Sigmoid colon (tissue), 7 donors: Measurements from ENCODE around the gene ERGIC1. TPM values are rescaled to one million over a fixed set of nuclear protein-coding genes. Genes with fewer than 3 reads are reported as not detected.

Experiments used
- DNase-seq: peaks from one replicate; pipeline ENCODE4 v3.0.0-alpha.2; 2019
- H3K27ac ChIP-seq, 4 donors: fragments of 200-600 bp; sonication (generic); one replicate each; pipeline ENCODE4 v1.5.1; 2016 to 2019; ENCODE audit warnings: mild to moderate bottlenecking in 1 of 4
- H3K27me3 ChIP-seq, 3 donors: fragments of 200-600 bp; sonication (generic); one replicate each; pipeline ENCODE4 v1.5.1; 2019; ENCODE audit warnings: mild to moderate bottlenecking in 1 of 3
- H3K36me3 ChIP-seq, 4 donors: fragments of 200-600 bp; sonication (generic); one replicate each; pipeline ENCODE4 v1.5.1; 2016 to 2019
- H3K4me1 ChIP-seq, 4 donors: fragments of 200-600 bp; sonication (generic); one replicate each; pipeline ENCODE4 v1.5.1; 2017 to 2019
- H3K4me3 ChIP-seq, 4 donors: fragments of 200-600 bp; sonication (generic); one replicate each; pipeline ENCODE4 v1.5.1; 2017 to 2019; ENCODE audit warnings: mild to moderate bottlenecking in 2 of 4, moderate library complexity in 1 of 4
- H3K9me3 ChIP-seq, 4 donors: fragments of 200-600 bp in 3 of 4; sonication (generic) in 3 of 4; one replicate each; pipeline versions ENCODE4 v1.5.1 to v1.6.1; 2013 to 2019
- EP300 ChIP-seq, 4 donors: sonication (generic); formaldehyde crosslinking; IDR thresholded peaks; one replicate each; pipeline ENCODE4 v1.6.1; 2017; ENCODE audit warnings: antibody characterized with exemption in 4 of 4
- POLR2A ChIP-seq, 2 donors: fragments of 450-650 bp; IDR thresholded peaks; one replicate each; pipeline ENCODE4 v1.6.1; 2016; ENCODE audit warnings: antibody characterized with exemption in 2 of 2, mild to moderate bottlenecking in 2 of 2, moderate library complexity in 2 of 2
- POLR2AphosphoS5 ChIP-seq, 4 donors: sonication (generic); formaldehyde crosslinking; IDR thresholded peaks; one replicate each; pipeline ENCODE4 v1.6.1; 2017; ENCODE audit warnings: antibody characterized with exemption in 4 of 4
- WGBS, 2 donors: extraction: QIAGEN DNeasy Blood & Tissue Kit; methylation state at CpG; one replicate each; pipeline ENCODE4 v1.1.7; 2013; 5-methylcytosine and 5-hydroxymethylcytosine counted together
- intact Hi-C: fragments of 100-400 bp; cut with DNase I; formaldehyde crosslinking; loops from one replicate; pipeline ENCODE4 v1.15.1; 2023
- polyA plus RNA-seq, 3 donors: library from polyadenylated mRNA; stranded (reverse); fragments of 200-250 nt; gene quantifications; one replicate each; pipeline ENCODE4 v1.2.3, GENCODE V29; 2013
- total RNA-seq, 4 donors: library from RNA; depleted of rRNA; stranded (reverse); fragments of >200 nt; gene quantifications; one replicate each; pipeline ENCODE4 v1.1.0, GENCODE V29; 2016
- TF ChIP-seq, protein P1 (sequence below), 4 experiments: fragments of 450-650 bp in 3 of 4; fragments of 200-600 bp in 1 of 4; IDR thresholded peaks; one replicate each; pipeline ENCODE4 v1.5.1; 2016 to 2019; ENCODE audit warnings: antibody characterized with exemption in 4 of 4, mild to moderate bottlenecking in 3 of 4, moderate library complexity in 2 of 4
- donor health status: healthy with polysubstance abuse.
- donor health status: Bipolar disorder and iron deficiency.
- donor health status: healthy.

Gene ERGIC1
- total and polyA plus RNA-seq, 7 donors = 80.6 to 160 (median 117) TPM

DNA sequence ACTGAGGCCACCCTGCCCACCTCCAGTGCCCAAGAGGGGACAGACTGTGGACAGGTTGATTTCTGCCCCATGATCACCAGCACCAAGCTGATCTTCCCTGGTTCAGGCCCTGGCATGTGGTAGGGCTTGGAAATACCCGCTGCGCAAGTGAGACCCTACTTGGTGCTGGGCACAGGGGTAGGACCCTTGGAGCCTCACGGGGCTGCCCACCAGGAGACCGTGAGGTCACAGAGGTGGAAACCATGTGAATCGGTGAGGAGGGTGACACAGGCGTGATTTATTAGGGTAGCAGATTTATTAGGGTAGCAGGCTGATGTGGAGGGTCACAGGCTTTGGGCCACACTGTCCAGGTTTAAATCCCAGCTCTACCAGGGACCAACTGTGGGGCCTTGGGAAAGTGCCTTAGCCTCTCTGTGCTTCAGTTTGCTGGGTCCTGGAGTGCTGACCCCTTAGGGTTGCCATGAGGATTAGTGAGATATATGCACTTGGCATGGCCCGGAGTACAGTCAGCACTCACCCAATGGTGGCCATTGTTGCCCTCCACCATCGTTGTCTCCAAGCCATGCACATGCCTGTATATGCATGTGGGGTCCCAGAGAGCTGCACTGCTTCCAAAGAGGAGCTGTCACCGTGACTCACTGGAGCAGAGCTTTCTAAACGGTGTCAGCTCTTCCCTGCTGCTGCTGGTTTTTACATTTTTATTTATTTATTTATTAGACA lies 42.2 kb upstream of the ERGIC1 start:
- Histone ChIP-seq H3K27ac (peak overlapping the region in 1 of 4 donors; percentile 25), H3K4me1 (peaks cover 0 to 52% (median 39%) of the 10 kb centered on the region in 4 donors), H3K36me3 (no peaks in the 10 kb centered on the region), H3K27me3 (no peaks in the 10 kb centered on the region), H3K4me3 (no peak overlapping the region), H3K9me3 (no peaks in the 10 kb centered on the region)
- intact Hi-C loops = no loop called here
- no peak for DNase-seq
- TF ChIP-seq POLR2A (IDR thresholded peaks at IDR 0.05) = no peak
- WGBS, 2 donors = 93% methylated on average over 10 of the region's 10 CpGs

DNA sequence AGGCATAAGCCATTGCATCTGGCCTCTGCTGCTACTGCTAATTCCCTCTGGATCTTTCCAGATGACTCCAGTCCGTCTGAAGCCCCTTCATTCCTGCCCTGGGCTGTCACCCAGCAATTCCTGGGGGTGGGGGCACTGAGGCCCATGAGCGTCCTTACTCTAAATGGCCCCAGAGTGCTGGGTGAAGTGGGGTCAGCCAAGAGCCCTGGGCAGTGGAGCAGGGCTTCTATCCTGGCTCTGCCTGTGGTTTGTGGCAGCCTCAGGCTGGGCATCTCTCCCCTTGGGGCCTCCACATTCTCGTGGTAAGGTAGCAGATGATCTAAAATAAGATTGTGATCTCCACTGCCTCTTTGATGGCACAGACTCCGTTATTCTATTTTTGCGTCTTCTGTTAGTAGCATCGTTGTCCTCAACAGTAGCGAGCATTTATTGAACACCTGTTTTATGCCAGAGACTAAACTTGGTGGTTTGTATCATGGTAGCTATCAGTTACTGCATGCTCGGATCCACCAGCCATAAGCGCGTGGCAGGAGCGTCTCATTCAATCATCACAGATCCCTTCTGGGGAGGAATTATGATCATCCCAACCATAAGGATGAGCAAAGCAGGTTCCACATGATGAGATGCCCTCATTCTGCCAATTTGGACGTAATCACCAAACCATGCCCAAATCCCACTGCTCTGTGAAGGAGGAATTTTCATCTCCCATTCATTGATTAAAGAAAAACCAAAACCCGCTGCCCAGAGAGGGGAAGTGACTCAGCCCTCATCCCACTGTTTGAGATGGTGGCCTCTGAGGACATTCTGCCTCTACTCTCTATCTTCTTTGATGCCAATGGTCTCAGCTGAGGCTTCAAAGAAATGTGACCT lies 41.1 kb upstream of the ERGIC1 start:
- H3K9me3 ChIP-seq = no peaks in the 10 kb centered on the region
- TF ChIP-seq POLR2A (IDR thresholded peaks at IDR 0.05) = no peak
- TF ChIP-seq, protein P1, sequence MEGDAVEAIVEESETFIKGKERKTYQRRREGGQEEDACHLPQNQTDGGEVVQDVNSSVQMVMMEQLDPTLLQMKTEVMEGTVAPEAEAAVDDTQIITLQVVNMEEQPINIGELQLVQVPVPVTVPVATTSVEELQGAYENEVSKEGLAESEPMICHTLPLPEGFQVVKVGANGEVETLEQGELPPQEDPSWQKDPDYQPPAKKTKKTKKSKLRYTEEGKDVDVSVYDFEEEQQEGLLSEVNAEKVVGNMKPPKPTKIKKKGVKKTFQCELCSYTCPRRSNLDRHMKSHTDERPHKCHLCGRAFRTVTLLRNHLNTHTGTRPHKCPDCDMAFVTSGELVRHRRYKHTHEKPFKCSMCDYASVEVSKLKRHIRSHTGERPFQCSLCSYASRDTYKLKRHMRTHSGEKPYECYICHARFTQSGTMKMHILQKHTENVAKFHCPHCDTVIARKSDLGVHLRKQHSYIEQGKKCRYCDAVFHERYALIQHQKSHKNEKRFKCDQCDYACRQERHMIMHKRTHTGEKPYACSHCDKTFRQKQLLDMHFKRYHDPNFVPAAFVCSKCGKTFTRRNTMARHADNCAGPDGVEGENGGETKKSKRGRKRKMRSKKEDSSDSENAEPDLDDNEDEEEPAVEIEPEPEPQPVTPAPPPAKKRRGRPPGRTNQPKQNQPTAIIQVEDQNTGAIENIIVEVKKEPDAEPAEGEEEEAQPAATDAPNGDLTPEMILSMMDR (IDR thresholded peaks at IDR 0.05) = no peak
- WGBS, 2 donors = 71 to 91% methylated on average over 13 of the region's 13 CpGs
- no peaks in the 10 kb centered on the region for H3K36me3 ChIP-seq
- intact Hi-C loops = no loop called here
- no peak for DNase-seq
- peaks cover 0 to 52% (median 40%) of the 10 kb centered on the region in 4 donors for H3K4me1 ChIP-seq
- H3K4me3 ChIP-seq = no peak overlapping the region
- no peaks in the 10 kb centered on the region for H3K27me3 ChIP-seq
- peak overlapping the region; percentile 74 to 87 (median 81) for H3K27ac ChIP-seq

DNA sequence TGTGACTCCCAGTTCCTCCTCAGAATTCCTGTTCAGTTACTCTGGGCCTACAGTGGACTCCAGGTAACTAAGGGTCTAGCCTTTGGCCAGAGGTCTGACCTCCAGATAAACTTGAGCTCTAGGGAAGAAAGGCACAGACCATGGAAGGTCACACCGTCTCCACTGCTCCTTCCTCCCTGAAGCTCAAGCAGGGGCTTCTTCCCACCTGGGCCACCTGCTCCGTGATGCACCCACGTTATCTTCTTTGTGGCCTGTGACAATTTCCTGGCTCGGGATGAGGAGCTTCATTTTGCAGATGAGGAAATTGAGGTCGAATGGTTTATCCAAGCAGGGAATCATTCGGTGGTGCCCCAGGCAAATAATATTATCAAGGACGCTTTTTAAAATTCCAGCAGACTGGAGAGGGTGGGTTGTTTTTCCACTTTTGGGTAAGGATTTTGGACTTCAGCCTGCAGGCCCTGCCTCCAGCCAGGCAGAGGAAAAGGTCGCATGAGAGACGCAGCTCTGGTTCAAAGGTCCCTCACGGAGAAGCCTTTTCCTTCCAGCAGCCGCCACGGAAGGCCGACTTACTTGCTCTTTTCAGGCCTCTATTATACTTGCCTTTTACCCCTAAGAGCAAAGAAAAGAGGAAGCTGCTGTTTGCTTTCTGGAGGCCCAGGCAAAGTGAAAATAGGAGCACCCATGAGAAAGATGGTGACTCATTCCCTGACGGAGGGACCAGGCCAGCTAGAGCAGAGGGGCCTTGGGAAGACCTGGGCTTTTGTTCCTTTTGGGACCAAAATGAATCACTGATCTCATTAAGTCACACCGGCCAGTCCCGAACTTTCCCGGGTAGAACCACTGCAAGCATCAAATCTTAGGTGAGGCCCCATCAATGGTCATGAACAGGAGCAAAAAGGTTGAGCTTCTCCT lies 40.2 kb upstream of the ERGIC1 start:
- H3K27ac ChIP-seq = peak overlapping the region; percentile 74 to 87 (median 81)
- no peaks in the 10 kb centered on the region for H3K9me3 ChIP-seq
- WGBS, 2 donors = 81 to 88% methylated on average over 17 of the region's 17 CpGs
- H3K4me3 ChIP-seq = no peak overlapping the region
- intact Hi-C loops = no loop called here
- H3K36me3 ChIP-seq = no peaks in the 10 kb centered on the region
- peak; percentile 64 for DNase-seq
- TF ChIP-seq POLR2AphosphoS5 (IDR thresholded peaks at IDR 0.05) (no peak), POLR2A (IDR thresholded peaks at IDR 0.05) (no peak), EP300 (IDR thresholded peaks at IDR 0.05) (no peak)
- TF ChIP-seq, protein P1 (IDR thresholded peaks at IDR 0.05) = no peak
- H3K4me1 ChIP-seq = peaks cover 0 to 52% (median 35%) of the 10 kb centered on the region in 4 donors
- no peaks in the 10 kb centered on the region for H3K27me3 ChIP-seq

DNA sequence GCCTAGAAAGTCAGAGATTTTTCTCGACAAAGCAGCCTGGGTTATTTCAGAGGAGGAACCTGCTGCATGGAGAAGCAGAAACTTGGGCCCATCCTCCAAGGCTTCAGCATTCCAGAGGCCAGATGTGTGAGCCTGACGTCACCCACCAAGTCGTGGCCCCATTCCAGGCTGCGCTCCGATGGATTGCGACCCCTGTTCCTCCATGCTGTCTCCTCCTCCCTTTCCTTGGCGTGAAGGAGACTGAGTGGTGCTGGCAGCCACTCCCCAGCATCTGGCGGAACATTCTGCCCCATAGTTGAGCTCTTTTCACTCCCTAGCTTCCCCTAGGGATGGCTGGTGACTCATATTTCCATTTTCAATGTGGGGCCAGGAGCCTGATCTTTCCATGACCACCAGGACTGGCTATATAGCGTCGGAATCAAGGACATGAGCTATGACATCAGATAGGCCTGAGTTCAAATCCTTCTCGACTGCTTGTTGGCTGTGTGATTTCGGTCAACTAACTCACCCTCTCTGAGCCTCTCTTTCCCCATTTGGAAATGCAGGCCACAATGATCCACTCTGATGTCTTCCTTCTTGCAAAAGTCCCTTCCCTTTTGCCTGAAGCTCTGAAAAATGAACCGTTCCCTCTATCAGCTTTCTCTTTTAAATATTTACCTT lies 38.6 kb upstream of the ERGIC1 start:
- Histone ChIP-seq H3K27ac (peak overlapping the region; percentile 74 to 87 (median 81)), H3K4me3 (no peak overlapping the region), H3K4me1 (peaks cover 0 to 41% (median 23%) of the 10 kb centered on the region in 4 donors), H3K27me3 (no peaks in the 10 kb centered on the region), H3K36me3 (no peaks in the 10 kb centered on the region), H3K9me3 (no peaks in the 10 kb centered on the region)
- DNase-seq = peak; percentile 98
- 70 to 80% methylated on average over 13 of the region's 13 CpGs for WGBS, 2 donors
- TF ChIP-seq, protein P1 (IDR thresholded peaks at IDR 0.05) = no peak
- TF ChIP-seq POLR2A (IDR thresholded peaks at IDR 0.05) (no peak), POLR2AphosphoS5 (IDR thresholded peaks at IDR 0.05) (peak; percentile 82 to 96 (median 86)), EP300 (IDR thresholded peaks at IDR 0.05) (peak; percentile 29 to 97 (median 68))
- intact Hi-C loops = no loop called here
